Stimulated activated naive CD8-positive, alpha-beta T cell treated with anti-CD3 and anti-CD28 coated beads, Interleukin-15, Interleukin-2, amounts not matched to agents 100 ng/mL and 50 ng/mL, for 24 hours (primary cell): ENCODE measurements around the gene KRTAP10-11.
A peak's percentile ranks its signal among the peaks of the same experiment; 100 is the strongest.
"Not testable (repeated sequence)": the region's sequence is repeated elsewhere in the genome, so short reads cannot be mapped to it uniquely, and the experiment has no call there.

ENCODE experiments used
- H3K27ac Mint-ChIP-seq: one replicate; pipeline ENCODE4 v1.8.0; 2021; ENCODE audit warnings: mild to moderate bottlenecking, mixed read lengths
- H3K27me3 Mint-ChIP-seq: one replicate; pipeline ENCODE4 v1.8.0; 2021; ENCODE audit warnings: mixed read lengths
- H3K36me3 Mint-ChIP-seq: one replicate; pipeline ENCODE4 v1.8.0; 2021; ENCODE audit warnings: low read depth, mixed read lengths
- H3K4me1 Mint-ChIP-seq: one replicate; pipeline ENCODE4 v1.8.0; 2021; ENCODE audit warnings: low read depth, mixed read lengths
- H3K4me3 Mint-ChIP-seq: one replicate; pipeline ENCODE4 v1.8.0; 2021; ENCODE audit warnings: mild to moderate bottlenecking, mixed read lengths
- H3K9me3 Mint-ChIP-seq: one replicate; pipeline ENCODE4 v1.8.0; 2021; ENCODE audit warnings: mixed read lengths

Gene KRTAP10-11

DNA sequence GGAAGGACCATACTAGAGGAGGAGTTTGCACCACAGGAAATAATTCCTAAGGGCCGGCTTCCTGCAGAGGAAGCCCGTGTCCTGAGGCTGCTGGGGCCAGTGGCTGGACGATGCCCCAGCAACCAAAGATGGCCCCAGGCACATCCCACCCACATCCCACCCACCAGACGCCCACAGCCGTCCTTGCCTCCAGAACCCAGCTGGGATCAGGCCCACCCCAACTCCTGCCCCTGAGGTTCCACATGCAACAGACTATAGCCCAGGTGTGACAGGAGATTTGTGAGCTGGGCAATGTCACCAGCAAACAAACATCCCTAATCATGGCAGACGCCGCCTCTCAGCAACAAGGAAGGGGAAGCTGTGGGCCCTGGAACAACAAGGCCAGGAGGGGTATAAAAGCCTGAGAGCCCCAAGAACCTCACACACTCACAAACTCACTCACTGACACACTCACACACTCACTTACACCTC lies 19.5 kb upstream of the KRTAP10-11 start, which contains the start of gene KRTAP10-9:
Gene KRTAP10-9 (plus strand): TSS at position 421 of the 471 bp plus-strand sequence. CDS start 79 bp downstream, outside the sequence.
- H3K9me3 Mint-ChIP-seq = peaks cover 46% of the 10 kb centered on the region
- peaks cover 25% of the 10 kb centered on the region for H3K4me1 Mint-ChIP-seq
- no peak within 1 kb of the TSS for H3K27ac Mint-ChIP-seq
- no peak within 1 kb of the TSS for H3K4me3 Mint-ChIP-seq
- H3K36me3 Mint-ChIP-seq = peaks cover 30% of the 10 kb centered on the region
- no peaks in the 10 kb centered on the region for H3K27me3 Mint-ChIP-seq

DNA sequence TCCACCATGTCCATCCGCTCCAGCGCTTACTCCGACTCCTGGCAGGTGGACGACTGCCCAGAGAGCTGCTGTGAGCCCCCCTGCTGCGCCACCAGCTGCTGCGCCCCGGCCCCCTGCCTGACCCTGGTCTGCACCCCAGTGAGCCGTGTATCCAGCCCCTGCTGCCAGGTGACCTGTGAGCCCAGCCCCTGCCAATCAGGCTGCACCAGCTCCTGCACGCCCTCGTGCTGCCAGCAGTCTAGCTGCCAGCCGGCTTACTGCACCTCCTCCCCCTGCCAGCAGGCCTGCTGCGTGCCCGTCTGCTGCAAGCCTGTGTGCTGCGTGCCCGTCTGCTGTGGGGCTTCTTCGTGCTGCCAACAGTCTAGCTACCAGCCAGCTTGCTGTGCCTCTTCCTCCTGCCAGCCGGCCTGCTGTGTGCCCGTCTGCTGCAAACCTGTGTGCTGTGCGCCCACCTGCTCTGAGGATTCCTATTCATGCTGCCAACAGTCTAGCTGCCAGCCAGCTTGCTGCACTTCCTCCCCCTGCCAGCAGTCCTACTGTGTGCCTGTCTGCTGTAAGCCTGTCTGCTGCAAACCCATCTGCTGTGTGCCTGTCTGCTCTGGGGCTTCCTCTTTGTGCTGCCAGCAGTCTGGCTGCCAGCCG lies 18.9 kb upstream of the KRTAP10-11 start:
- not testable (repeated sequence) for H3K27me3 Mint-ChIP-seq, H3K27ac Mint-ChIP-seq, H3K4me3 Mint-ChIP-seq
- Mint-ChIP-seq H3K36me3 (peaks cover 35% of the 10 kb centered on the region), H3K9me3 (peaks cover 50% of the 10 kb centered on the region), H3K4me1 (peaks cover 25% of the 10 kb centered on the region)

DNA sequence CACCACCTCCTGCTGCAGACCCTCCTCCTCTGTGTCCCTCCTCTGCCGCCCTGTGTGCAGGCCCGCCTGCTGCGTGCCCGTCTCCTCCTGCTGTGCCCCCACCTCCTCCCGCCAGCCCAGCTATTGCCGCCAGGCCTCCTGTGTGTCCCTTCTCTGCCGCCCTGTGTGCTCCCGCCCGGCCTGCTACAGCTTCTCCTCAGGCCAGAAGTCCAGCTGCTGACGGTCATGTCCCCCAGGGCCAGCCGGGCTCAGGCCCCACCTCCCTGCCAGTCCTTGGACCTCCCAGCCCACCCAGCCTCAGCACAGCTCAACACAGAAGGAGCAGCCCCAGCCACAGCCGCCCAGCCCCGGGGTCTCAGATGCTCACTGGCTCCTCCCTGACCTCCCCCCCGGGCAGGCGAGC lies 18.4 kb upstream of the KRTAP10-11 start:
- peaks cover 35% of the 10 kb centered on the region for H3K36me3 Mint-ChIP-seq
- H3K27me3 Mint-ChIP-seq, H3K4me3 Mint-ChIP-seq, H3K27ac Mint-ChIP-seq: not testable (repeated sequence)
- H3K4me1 Mint-ChIP-seq = peaks cover 25% of the 10 kb centered on the region
- H3K9me3 Mint-ChIP-seq = peaks cover 46% of the 10 kb centered on the region

DNA sequence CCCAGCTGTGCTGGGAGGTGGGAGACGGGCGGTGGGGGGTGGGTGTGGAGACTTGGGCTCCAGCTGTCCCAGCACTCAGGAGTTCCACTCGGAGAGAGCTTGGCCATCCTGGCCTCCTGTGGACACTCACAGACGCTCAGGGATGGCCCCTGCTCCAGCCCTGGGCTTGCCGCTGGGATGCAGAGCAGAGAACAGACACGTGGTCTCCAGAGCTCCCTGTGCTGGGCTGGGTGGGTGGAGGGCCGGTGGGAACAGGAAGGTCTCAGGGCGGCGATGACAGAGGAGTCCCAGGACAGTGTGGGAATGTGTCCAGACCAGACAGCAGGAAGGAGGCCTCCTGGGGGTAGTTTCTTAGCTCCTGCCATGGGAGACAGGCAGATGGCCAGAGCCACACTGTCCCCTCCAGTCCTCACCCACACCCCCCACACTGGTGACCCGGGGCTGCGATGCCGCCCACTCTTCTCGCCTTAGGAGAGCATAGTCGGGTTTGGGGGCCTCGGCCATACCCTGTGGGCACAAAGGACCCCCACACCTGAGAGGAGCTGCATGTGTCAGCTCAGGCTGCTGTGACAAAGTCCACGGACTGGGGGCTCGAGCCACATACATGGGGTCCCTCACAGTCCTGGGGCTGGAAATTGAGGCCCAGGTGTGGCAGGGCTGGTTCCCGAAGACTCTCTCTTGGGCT lies 17.4 kb upstream of the KRTAP10-11 start:
- peaks cover 28% of the 10 kb centered on the region for H3K36me3 Mint-ChIP-seq
- H3K9me3 Mint-ChIP-seq = peaks cover 43% of the 10 kb centered on the region
- no peaks in the 10 kb centered on the region for H3K27me3 Mint-ChIP-seq
- H3K4me1 Mint-ChIP-seq = peaks cover 25% of the 10 kb centered on the region
- no peak overlapping the region for H3K4me3 Mint-ChIP-seq
- no peak overlapping the region for H3K27ac Mint-ChIP-seq

DNA sequence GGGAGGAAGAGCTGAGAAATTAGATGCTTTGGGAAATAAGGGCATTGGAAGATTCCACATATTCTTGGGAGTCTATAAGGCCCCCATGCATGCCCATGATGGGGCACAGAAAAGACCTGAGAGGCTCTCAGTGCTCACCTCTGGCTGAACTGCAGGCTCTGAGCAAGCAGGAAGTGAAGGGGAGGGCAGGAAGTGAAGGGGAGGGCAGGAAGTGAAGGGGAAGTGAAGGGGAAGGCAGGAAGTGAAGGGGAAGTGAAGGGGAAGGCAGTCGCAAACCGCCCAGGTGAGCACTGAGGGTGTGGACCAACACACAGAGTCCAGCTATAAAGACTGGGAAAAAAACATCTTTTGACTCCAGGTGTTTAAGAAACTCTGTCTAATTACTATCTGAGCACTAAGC lies 15.8 kb upstream of the KRTAP10-11 start:
- H3K36me3 Mint-ChIP-seq = peaks cover 20% of the 10 kb centered on the region
- H3K4me3 Mint-ChIP-seq = no peak overlapping the region
- H3K27ac Mint-ChIP-seq = peak overlapping the region; percentile 63
- H3K9me3 Mint-ChIP-seq = peaks cover 30% of the 10 kb centered on the region
- H3K27me3 Mint-ChIP-seq = no peaks in the 10 kb centered on the region
- peaks cover 25% of the 10 kb centered on the region for H3K4me1 Mint-ChIP-seq

DNA sequence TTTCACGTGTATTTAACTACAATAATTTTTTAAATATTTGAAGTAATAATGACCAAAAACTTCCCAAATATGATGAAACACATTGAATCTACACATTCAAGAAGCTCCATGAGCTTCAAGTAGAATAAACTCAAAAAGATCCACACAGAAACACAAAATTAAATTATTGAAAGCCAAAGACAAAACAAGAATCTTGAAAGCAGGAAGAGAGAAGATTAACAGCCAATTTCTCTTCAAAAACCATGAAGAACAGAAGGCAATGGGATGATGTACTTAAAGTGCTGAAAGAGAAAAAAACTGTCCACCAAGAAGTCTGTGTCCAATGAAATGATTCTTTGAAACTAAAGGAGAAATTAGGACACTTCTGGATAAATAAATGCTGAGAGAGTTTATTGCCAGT lies 14.1 kb upstream of the KRTAP10-11 start:
- Mint-ChIP-seq H3K27ac (no peak overlapping the region), H3K4me1 (peaks cover 21% of the 10 kb centered on the region), H3K27me3 (no peaks in the 10 kb centered on the region), H3K4me3 (no peak overlapping the region), H3K36me3 (peaks cover 20% of the 10 kb centered on the region), H3K9me3 (peaks cover 30% of the 10 kb centered on the region)

DNA sequence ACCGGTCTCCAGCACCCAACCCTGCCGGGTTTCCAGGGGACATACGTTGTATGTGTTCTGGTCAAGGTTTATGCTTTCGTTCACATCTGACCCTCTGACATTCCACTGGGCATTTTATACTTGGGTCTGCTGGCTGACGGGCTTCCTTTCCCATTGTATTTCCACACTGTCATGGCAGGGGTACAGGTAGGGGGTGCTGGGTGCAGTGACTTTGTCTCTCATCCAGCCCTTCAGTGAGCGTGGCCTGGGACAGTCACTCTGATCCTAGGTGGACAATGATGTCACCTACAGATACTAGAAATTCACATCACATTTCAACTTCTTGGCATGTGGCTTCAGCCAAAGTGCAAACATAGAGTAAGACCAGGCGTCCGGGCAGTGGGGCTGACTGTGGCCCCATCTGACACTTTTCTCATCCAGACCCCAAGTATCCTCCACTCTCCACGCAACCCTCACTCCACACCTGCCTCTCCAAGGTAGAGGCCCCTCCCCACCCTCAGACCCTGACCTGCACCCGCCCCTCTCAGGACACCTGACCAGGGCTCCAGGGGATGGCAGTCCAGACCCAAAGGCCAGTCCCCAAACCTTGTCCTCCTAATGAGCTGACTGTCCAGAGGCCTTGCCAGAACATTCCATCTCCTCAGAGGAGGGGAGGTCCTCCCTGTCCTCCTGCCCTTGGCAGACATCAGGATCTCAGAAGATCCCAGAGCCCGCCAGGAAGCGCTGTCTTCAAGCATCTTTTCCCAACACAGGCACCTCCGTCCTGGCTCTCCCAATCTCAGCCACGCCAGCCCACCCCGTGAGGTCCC lies 9.8 kb upstream of the KRTAP10-11 start:
- peaks cover 7% of the 10 kb centered on the region for H3K36me3 Mint-ChIP-seq
- H3K4me1 Mint-ChIP-seq = no peaks in the 10 kb centered on the region
- H3K27ac Mint-ChIP-seq = no peak overlapping the region
- H3K9me3 Mint-ChIP-seq = peaks cover 29% of the 10 kb centered on the region
- peaks cover 3% of the 10 kb centered on the region for H3K27me3 Mint-ChIP-seq
- H3K4me3 Mint-ChIP-seq = no peak overlapping the region

DNA sequence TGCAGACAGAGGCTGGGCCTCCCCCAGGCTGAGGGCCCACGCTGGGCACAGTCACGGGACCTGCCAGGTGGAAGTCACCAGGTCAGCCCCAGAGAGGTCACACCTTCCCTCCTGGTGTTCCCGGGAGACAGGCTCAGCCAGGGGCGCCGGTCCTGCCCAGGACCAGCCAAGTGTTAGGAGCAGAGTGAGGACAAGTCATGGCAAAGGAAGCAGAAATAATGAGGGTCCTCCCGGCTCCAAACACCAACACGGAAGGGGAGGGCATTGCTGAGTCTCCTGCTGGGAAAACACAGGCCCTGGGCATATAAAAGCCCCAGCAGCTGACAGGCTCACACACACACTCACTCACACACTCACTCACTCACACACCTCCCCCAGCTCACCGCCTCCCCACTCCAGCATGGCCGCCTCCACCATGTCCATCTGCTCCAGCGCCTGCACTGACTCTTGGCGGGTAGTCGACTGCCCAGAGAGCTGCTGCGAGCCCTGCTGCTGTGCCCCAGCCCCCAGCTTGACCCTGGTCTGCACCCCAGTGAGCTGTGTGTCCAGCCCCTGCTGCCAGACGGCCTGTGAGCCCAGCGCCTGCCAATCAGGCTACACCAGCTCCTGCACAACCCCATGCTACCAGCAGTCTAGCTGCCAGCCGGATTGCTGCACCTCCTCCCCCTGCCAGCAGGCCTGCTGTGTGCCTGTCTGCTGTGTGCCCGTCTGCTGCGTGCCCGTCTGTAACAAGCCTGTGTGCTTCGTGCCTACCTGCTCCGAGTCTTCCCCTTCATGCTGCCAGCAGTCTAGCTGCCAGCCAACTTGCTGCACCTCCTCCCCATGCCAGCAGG lies 9.0 kb upstream of the KRTAP10-11 start, which contains the start of gene KRTAP10-10:
Gene KRTAP10-10 (plus strand): TSS at position 339 of the 833 bp plus-strand sequence. CDS start 62 bp downstream, at position 401.
- Mint-ChIP-seq H3K4me3 (no peak within 1 kb of the TSS), H3K27ac (no peak within 1 kb of the TSS), H3K4me1 (no peaks in the 10 kb centered on the region), H3K27me3 (peaks cover 3% of the 10 kb centered on the region), H3K36me3 (no peaks in the 10 kb centered on the region), H3K9me3 (peaks cover 25% of the 10 kb centered on the region)

DNA sequence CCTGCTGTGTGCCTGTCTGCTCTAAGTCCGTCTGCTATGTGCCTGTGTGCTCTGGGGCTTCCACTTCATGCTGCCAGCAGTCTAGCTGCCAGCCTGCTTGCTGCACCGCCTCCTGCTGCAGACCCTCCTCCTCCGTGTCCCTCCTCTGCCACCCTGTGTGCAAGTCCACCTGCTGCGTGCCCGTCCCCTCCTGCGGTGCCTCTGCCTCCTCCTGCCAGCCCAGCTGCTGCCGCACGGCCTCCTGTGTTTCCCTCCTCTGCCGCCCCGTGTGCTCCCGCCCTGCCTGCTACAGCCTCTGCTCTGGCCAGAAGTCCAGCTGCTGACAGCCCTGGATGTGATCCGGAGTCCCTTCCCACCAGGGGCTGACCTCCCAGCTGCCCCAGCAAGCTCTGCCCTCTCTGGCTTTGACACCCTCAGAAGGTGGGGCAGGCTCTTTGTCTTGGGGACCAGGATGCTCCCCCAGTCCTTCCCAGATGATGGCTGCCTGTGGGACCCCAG lies 8.3 kb upstream of the KRTAP10-11 start:
- H3K9me3 Mint-ChIP-seq = peaks cover 28% of the 10 kb centered on the region
- H3K4me3 Mint-ChIP-seq, H3K27me3 Mint-ChIP-seq, H3K27ac Mint-ChIP-seq, H3K4me1 Mint-ChIP-seq, H3K36me3 Mint-ChIP-seq: not testable (repeated sequence)

DNA sequence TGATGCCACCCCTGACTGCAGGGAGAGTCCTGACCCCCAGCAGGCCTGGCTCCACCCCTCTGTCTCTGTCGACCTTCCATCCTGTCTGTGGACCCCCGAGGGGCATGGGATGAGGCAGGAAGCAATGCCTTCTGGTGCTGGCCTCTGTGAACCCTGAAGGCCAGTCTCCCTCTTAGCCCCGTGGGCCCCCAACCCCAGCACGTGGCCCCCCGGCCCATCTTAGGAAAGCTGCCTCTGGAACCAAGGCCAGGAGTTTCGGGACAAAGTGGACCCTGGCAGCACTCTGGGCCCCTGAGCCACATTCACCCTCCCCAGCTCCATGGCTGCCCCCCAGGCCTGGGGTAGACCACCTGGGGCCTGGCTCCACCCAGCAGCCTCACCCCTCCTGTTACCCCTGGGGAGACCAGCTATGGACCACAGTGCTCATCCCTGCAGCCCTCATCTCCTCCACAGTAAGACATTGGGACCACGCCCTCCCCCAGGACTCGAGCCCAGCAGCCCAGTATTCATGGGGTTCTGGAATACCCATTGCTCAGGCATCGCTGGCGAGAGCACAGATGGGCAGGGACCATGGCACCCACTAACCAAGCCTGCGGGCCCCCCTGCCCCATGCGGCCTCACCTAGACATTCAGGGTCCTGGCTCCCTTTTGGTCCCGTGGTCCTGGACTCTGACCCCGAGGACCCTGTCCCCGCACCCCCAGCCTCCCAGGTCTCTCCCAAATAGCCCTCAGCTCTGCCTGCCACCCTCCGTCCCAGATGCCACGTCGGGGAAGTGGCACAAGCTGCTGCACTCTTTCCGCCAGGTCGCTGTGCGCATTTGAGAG lies 7.5 kb upstream of the KRTAP10-11 start:
- H3K27ac Mint-ChIP-seq = not testable (repeated sequence)

DNA sequence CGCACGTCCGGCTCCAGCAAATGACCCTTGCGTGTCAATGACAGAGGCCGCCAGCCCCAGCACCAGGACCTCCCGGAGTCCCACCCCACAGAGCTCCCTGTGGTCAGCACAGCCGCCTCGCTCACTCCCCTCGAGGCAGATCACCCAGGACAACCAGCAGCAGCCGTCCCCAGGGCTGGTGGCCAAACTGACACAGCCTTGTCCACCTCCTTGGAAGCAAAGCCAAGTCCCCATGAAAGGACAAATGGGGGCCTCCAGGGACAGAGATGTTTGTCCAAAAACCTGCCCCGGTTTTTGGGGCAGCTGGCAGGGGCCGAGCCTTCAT lies 6.9 kb upstream of the KRTAP10-11 start:
- H3K36me3 Mint-ChIP-seq = peaks cover 1% of the 10 kb centered on the region
- H3K4me1 Mint-ChIP-seq = no peaks in the 10 kb centered on the region
- H3K27ac Mint-ChIP-seq = no peak overlapping the region
- peaks cover 36% of the 10 kb centered on the region for H3K9me3 Mint-ChIP-seq
- H3K4me3 Mint-ChIP-seq = no peak overlapping the region
- H3K27me3 Mint-ChIP-seq = peaks cover 3% of the 10 kb centered on the region

More for the DNA sequence above, 7.5 kb upstream of the KRTAP10-11 start:
- H3K9me3 Mint-ChIP-seq = peaks cover 31% of the 10 kb centered on the region
- not testable (repeated sequence) for H3K27me3 Mint-ChIP-seq, H3K4me1 Mint-ChIP-seq, H3K36me3 Mint-ChIP-seq, H3K4me3 Mint-ChIP-seq

DNA sequence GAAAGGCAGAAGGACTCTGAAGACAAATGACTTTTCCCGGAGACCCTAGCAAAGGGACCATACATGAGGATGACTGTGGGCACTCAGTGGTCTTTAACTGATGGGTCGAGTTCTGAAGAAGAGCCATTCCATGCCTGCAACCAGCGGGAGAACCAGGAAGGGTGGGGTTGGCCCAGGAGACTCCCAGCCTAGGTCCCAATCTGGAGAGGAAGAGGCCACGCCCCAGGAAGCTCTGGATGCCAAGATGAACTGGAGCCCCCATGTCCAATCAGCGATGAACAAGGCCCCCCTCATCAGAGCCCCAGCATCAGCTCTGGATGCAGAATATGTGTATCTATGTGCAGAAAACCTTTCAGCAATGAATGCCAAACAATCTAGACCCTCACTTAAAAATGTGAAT lies 5.5 kb upstream of the KRTAP10-11 start:
- Mint-ChIP-seq H3K9me3 (peaks cover 46% of the 10 kb centered on the region), H3K4me1 (no peaks in the 10 kb centered on the region), H3K27ac (no peak overlapping the region), H3K4me3 (no peak overlapping the region), H3K36me3 (peaks cover 10% of the 10 kb centered on the region), H3K27me3 (peaks cover 3% of the 10 kb centered on the region)

DNA sequence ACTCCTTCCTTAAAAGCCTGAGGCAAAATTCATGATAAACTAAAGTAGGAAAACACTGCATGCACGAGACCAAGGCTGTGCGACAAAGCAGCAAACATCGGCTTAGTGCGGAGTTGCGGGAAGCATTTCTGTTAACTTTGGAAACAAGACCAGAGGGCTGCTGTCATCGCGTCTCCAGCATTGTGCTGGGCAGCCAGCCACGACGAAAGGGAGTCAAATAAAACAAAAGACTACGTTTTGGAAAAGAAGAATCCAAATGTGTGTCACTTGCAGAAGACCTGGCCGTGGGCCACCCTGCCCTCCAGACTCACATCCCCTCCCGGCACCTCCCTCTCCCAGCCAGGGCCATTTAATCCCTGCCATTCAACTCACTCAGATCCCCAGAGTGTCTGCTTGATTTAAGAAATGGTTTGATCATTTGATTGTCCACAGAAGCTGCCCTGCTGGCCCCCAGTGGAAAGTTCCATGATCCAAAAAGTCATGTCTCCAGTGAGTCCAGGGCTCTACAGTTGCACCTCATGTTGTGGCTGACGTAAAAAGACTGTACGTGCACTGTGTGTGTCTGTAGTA lies 2.4 kb upstream of the KRTAP10-11 start:
- Mint-ChIP-seq H3K9me3 (peaks cover 46% of the 10 kb centered on the region), H3K36me3 (peaks cover 10% of the 10 kb centered on the region), H3K27me3 (peaks cover 3% of the 10 kb centered on the region), H3K4me3 (no peak overlapping the region), H3K27ac (no peak overlapping the region), H3K4me1 (no peaks in the 10 kb centered on the region)
